NCI-H2029 treated with DMSO at 0.1 percent for 48 hours (cell line): ENCODE results near the gene BTBD7.
"Not testable (repeated sequence)": the region's sequence is repeated elsewhere in the genome, so short reads cannot be mapped to it uniquely, and the experiment has no call there.

ENCODE experiments used
- DNase-seq: peaks from one replicate; lab custom pipeline; 2025; lab: John Stamatoyannopoulos, UW

BTBD7 gene

GRCh38 chr14:93332853-93333630 lies at the start of gene BTBD7:
Gene BTBD7, minus strand, starts transcription at chr14:93333036. Its CDS starts 36,985 bp downstream, at chr14:93296051.
- peak; percentile 37 for DNase-seq

GRCh38 chr14:93381644-93382043 lies 48.8 kb upstream of the BTBD7 start:
- no peak for DNase-seq

- DNase-seq, result no peak
Measured at GRCh38 chr14:93379831-93380230, 47.0 kb upstream of the BTBD7 start.

GRCh38 chr14:93375673-93376156 lies 42.9 kb upstream of the BTBD7 start:
- no peak for DNase-seq

GRCh38 chr14:93369713-93370266 lies 37.0 kb upstream of the BTBD7 start:
- DNase-seq, result no peak

- DNase-seq, result no peak
Measured at GRCh38 chr14:93368996-93369712, 36.3 kb upstream of the BTBD7 start.

GRCh38 chr14:93354873-93355272 lies 22.0 kb upstream of the BTBD7 start:
- not testable (repeated sequence) for DNase-seq

- DNase-seq, result no peak
Measured at GRCh38 chr14:93348292-93348691, 15.5 kb upstream of the BTBD7 start.

- DNase-seq, result no peak
Measured at GRCh38 chr14:93347850-93348249, 15.0 kb upstream of the BTBD7 start.

GRCh38 chr14:93346926-93347721 lies 14.3 kb upstream of the BTBD7 start, which contains the start of gene COX8C:
Gene COX8C, plus strand, starts transcription at chr14:93347182. Its CDS starts 87 bp downstream, at chr14:93347269.
- DNase-seq, result no peak

- DNase-seq, result no peak
Measured at GRCh38 chr14:93343797-93344196, 11.0 kb upstream of the BTBD7 start.

GRCh38 chr14:93343266-93343665 lies 10.4 kb upstream of the BTBD7 start:
- DNase-seq, result no peak

GRCh38 chr14:93337884-93338283 lies 5.0 kb upstream of the BTBD7 start:
- no peak for DNase-seq

GRCh38 chr14:93337143-93337753 lies 4.4 kb upstream of the BTBD7 start:
- DNase-seq, result no peak

GRCh38 chr14:93333631-93334103 lies 831 bp upstream of the BTBD7 start:
- no peak for DNase-seq

- no peak for DNase-seq
Measured at GRCh38 chr14:93332397-93332852, 411 bp downstream of the BTBD7 start.

- no peak for DNase-seq
Measured at GRCh38 chr14:93331728-93332396, 974 bp downstream of the BTBD7 start.

GRCh38 chr14:93331002-93331727 lies 1.7 kb downstream of the BTBD7 start:
- DNase-seq, result no peak

- DNase-seq, result no peak
Measured at GRCh38 chr14:93330609-93331000, 2.2 kb downstream of the BTBD7 start.
